HepG2 (cell line): ENCODE results near the gene SIVA1. TPM values are rescaled to one million over a fixed set of nuclear protein-coding genes. Genes with fewer than 3 reads are reported as not detected.

Experiments used
- AKAP8 ChIP-seq: sonication (generic); formaldehyde crosslinking; IDR thresholded peaks from 2 replicates; pipeline ENCODE4 v1.5.1; 2020; ENCODE audit warnings: mild to moderate bottlenecking, missing genetic modification reagents
- ATF1 ChIP-seq: IDR thresholded peaks from 2 replicates; pipeline ENCODE4 v1.6.1; 2016; ENCODE audit warnings: mild to moderate bottlenecking, control low read depth
- EZH2 ChIP-seq: conservative IDR thresholded peaks from 2 replicates; pipeline ENCODE4 v1.6.1; 2012; ENCODE audit warnings: mild to moderate bottlenecking, low read depth, low read length, moderate library complexity
- GZF1 ChIP-seq: sonication (generic); formaldehyde crosslinking; IDR thresholded peaks from 2 replicates; pipeline ENCODE4 v1.5.1; 2020; ENCODE audit warnings: mild to moderate bottlenecking, missing genetic modification reagents
- HNF4G ChIP-seq, 2 experiments: sonication (generic) in 1 of 2; formaldehyde crosslinking in 1 of 2; IDR thresholded peaks; 2 replicates each; pipeline versions ENCODE4 v1.4.0 to v1.6.1; 2011 to 2020; ENCODE audit warnings: borderline replicate concordance in 2 of 2, low read depth in 2 of 2, mild to moderate bottlenecking in 2 of 2, low read length in 1 of 2, missing genetic modification reagents in 1 of 2, moderate library complexity in 1 of 2
- ISX ChIP-seq: sonication (generic); formaldehyde crosslinking; conservative IDR thresholded peaks from 2 replicates; pipeline ENCODE4 v1.5.0; 2020; ENCODE audit warnings: missing genetic modification reagents
- JUND ChIP-seq: sonication (generic); formaldehyde crosslinking; IDR thresholded peaks from 2 replicates; pipeline ENCODE4 v1.8.0; 2022; ENCODE audit warnings: mild to moderate bottlenecking, missing genetic modification reagents
- LCORL ChIP-seq, 2 experiments: fragments of 450-650 bp in 1 of 2; sonication (generic) in 1 of 2; formaldehyde crosslinking in 1 of 2; IDR thresholded peaks; 2 replicates each; pipeline versions ENCODE4 v1.5.0 to v1.6.1; 2017 to 2020; ENCODE audit warnings: antibody characterized with exemption in 1 of 2, missing genetic modification reagents in 1 of 2
- NFATC3 ChIP-seq: sonication (generic); formaldehyde crosslinking; IDR thresholded peaks from 2 replicates; pipeline ENCODE4 v1.5.1; 2020; ENCODE audit warnings: mild to moderate bottlenecking, missing genetic modification reagents
- PLRG1 ChIP-seq: fragments of 450-650 bp; conservative IDR thresholded peaks from 2 replicates; pipeline ENCODE4 v1.6.1; 2016
- RBFOX2 ChIP-seq: fragments of 200-400 bp; formaldehyde crosslinking; IDR thresholded peaks from 2 replicates; pipeline ENCODE4 v1.6.1; 2017; ENCODE audit warnings: low read depth, mild to moderate bottlenecking, low read length
- SAP130 ChIP-seq: IDR thresholded peaks from 2 replicates; pipeline ENCODE4 v1.6.1; 2016; ENCODE audit warnings: low read depth
- SMAD9 ChIP-seq: sonication (generic); formaldehyde crosslinking; IDR thresholded peaks from 2 replicates; pipeline ENCODE4 v1.5.1; 2020; ENCODE audit warnings: mild to moderate bottlenecking, missing genetic modification reagents
- TP53 ChIP-seq: sonication (generic); formaldehyde crosslinking; conservative IDR thresholded peaks from 2 replicates; pipeline ENCODE4 v1.4.0; 2020; ENCODE audit warnings: missing genetic modification reagents
- U2AF1 ChIP-seq: fragments of 200-400 bp; formaldehyde crosslinking; optimal IDR thresholded peaks from 2 replicates; pipeline ENCODE3; 2017; ENCODE audit warnings: mild to moderate bottlenecking, low read depth, low read length
- ZBTB42 ChIP-seq: sonication (generic); formaldehyde crosslinking; IDR thresholded peaks from 2 replicates; pipeline ENCODE4 v1.5.0; 2020; ENCODE audit warnings: mild to moderate bottlenecking, missing genetic modification reagents
- ZNF280D ChIP-seq: sonication (generic); formaldehyde crosslinking; IDR thresholded peaks from 2 replicates; pipeline ENCODE4 v1.5.1; 2020; ENCODE audit warnings: mild to moderate bottlenecking, missing genetic modification reagents
- ZNF501 ChIP-seq: sonication (generic); formaldehyde crosslinking; IDR thresholded peaks from 2 replicates; pipeline ENCODE4 v1.5.1; 2020; ENCODE audit warnings: mild to moderate bottlenecking, moderate library complexity, missing genetic modification reagents
- ZNF589 ChIP-seq: sonication (generic); formaldehyde crosslinking; conservative IDR thresholded peaks from 2 replicates; pipeline ENCODE4 v1.8.0; 2022; ENCODE audit warnings: mild to moderate bottlenecking, moderate library complexity, missing genetic modification reagents
- ZNF703 ChIP-seq: sonication (generic); formaldehyde crosslinking; IDR thresholded peaks from 2 replicates; pipeline ENCODE4 v1.5.1; 2020; ENCODE audit warnings: missing genetic modification reagents, mild to moderate bottlenecking, moderate library complexity, borderline replicate concordance
- ZNF747 ChIP-seq: sonication (generic); formaldehyde crosslinking; IDR thresholded peaks from 2 replicates; pipeline ENCODE4 v1.8.1; 2023; ENCODE audit warnings: missing genetic modification reagents, mild to moderate bottlenecking, borderline replicate concordance
- ZNF850 ChIP-seq: sonication (generic); formaldehyde crosslinking; conservative IDR thresholded peaks from 2 replicates; pipeline ENCODE4 v1.9.0; 2021; ENCODE audit warnings: mild to moderate bottlenecking, missing genetic modification reagents
- polyA plus RNA-seq, 8 experiments: library from polyadenylated mRNA; depleted of rRNA in 3 of 8; stranded (reverse) in 7 of 8; unstranded in 1 of 8; fragments of >200 nt; fragmentation: Illumina TruSeq in 4 of 8; extraction: Trizol in 4 of 8; gene quantifications; 2 replicates each; pipeline versions ENCODE4 v1.2.1 to v1.2.3, GENCODE V29; 2011 to 2016; ENCODE audit warnings: low read depth in 4 of 8, missing spikeins in 1 of 8, mixed read lengths in 1 of 8; ENCODE audit not compliant: insufficient read depth in 1 of 8
- total RNA-seq, 5 experiments: library from RNA; depleted of rRNA; stranded (reverse); fragments of >200 nt; fragmentation: Illumina TruSeq; extraction: Trizol; gene quantifications; 2 replicates each; pipeline ENCODE4 v1.2.3, GENCODE V29; 2016; ENCODE audit warnings: low read depth in 1 of 5
- TF ChIP-seq, protein P1 (sequence below): sonication (generic); formaldehyde crosslinking; IDR thresholded peaks from 2 replicates; pipeline ENCODE4 v1.4.0; 2020; ENCODE audit warnings: missing genetic modification reagents, borderline replicate concordance
- TF ChIP-seq, protein P2 (sequence below): sonication (generic); formaldehyde crosslinking; IDR thresholded peaks from 2 replicates; pipeline ENCODE4 v1.4.0; 2020; ENCODE audit warnings: missing genetic modification reagents

The SIVA1 gene
- total and polyA plus RNA-seq, 2 of the 13 experiments (the other 11 are each of a cell fraction or from before 2014, with no cell fraction given) = 123 to 186 TPM

GRCh38 chr14:104734991-104735779 lies 17.8 kb upstream of the SIVA1 start (continued):
- TF ChIP-seq JUND (CRISPR knock-in tag) (peak; percentile 81; the same call in 1 of the 2 replicates), ZNF501 (CRISPR knock-in tag) (no peak), RBFOX2 (peak; percentile 83), TP53 (CRISPR knock-in tag) (no peak), SMAD9 (CRISPR knock-in tag) (no peak), ZNF850 (CRISPR knock-in tag) (no peak), EZH2 (no peak), U2AF1 (peak; percentile 9), ZNF589 (CRISPR knock-in tag) (peak; percentile 69; the same call in 1 of the 2 replicates), LCORL (IDR thresholded peaks at IDR 0.05) (no peak), LCORL (CRISPR knock-in tag; IDR thresholded peaks at IDR 0.05) (peak; percentile 62; the same call in 1 of the 2 replicates), AKAP8 (CRISPR knock-in tag) (0 out of 2 replicates have a peak, but pooled peaks have one; percentile 45), PLRG1 (no peak), ZBTB42 (CRISPR knock-in tag) (peak; percentile 86; the same call in 1 of the 2 replicates), ZNF747 (CRISPR knock-in tag) (peak; percentile 7), GZF1 (CRISPR knock-in tag) (0 out of 2 replicates have a peak, but pooled peaks have one; percentile 20), SAP130 (CRISPR knock-in tag) (peak; percentile 93), HNF4G (IDR thresholded peaks at IDR 0.05; ENCODE audit: borderline replicate concordance, low read depth, low read length) (peak; percentile 57; the same call in 1 of the 2 replicates), HNF4G (CRISPR knock-in tag; IDR thresholded peaks at IDR 0.05; ENCODE audit: borderline replicate concordance, low read depth) (peak; percentile 57; the same call in 1 of the 2 replicates), NFATC3 (CRISPR knock-in tag) (no peak), ZNF703 (CRISPR knock-in tag) (peak; percentile 75; the same call in 1 of the 2 replicates), ISX (CRISPR knock-in tag) (no peak), ZNF280D (CRISPR knock-in tag) (peak; percentile 69; the same call in 1 of the 2 replicates), ATF1 (CRISPR knock-in tag) (no peak)
- TF ChIP-seq, protein P1, sequence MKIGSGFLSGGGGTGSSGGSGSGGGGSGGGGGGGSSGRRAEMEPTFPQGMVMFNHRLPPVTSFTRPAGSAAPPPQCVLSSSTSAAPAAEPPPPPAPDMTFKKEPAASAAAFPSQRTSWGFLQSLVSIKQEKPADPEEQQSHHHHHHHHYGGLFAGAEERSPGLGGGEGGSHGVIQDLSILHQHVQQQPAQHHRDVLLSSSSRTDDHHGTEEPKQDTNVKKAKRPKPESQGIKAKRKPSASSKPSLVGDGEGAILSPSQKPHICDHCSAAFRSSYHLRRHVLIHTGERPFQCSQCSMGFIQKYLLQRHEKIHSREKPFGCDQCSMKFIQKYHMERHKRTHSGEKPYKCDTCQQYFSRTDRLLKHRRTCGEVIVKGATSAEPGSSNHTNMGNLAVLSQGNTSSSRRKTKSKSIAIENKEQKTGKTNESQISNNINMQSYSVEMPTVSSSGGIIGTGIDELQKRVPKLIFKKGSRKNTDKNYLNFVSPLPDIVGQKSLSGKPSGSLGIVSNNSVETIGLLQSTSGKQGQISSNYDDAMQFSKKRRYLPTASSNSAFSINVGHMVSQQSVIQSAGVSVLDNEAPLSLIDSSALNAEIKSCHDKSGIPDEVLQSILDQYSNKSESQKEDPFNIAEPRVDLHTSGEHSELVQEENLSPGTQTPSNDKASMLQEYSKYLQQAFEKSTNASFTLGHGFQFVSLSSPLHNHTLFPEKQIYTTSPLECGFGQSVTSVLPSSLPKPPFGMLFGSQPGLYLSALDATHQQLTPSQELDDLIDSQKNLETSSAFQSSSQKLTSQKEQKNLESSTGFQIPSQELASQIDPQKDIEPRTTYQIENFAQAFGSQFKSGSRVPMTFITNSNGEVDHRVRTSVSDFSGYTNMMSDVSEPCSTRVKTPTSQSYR (CRISPR knock-in tag) = peak; percentile 68; the same call in 1 of the 2 replicates
- TF ChIP-seq, protein P2, sequence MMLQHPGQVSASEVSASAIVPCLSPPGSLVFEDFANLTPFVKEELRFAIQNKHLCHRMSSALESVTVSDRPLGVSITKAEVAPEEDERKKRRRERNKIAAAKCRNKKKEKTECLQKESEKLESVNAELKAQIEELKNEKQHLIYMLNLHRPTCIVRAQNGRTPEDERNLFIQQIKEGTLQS (CRISPR knock-in tag) = no peak
